GM12892 (cell line): ENCODE measurements around the gene TMEM178B.

Experiments used
- DNase-seq: peaks from one replicate; pipeline ENCODE4 v3.0.0; 2011; ENCODE audit not compliant: insufficient read length
- FAIRE-seq: peaks from 2 replicates; lab custom pipeline; 2011; peaks lifted over from hg19 to GRCh38; lab: Jason Lieb, UNC
- POLR2A ChIP-seq: IDR thresholded peaks from 2 replicates; pipeline ENCODE4 v1.6.1; 2011; ENCODE audit warnings: low read depth, low read length, control low read depth
- POLR2AphosphoS5 ChIP-seq: IDR thresholded peaks from 2 replicates; pipeline ENCODE4 v1.6.1; 2011; ENCODE audit warnings: low read depth, low read length, control low read depth
- TAF1 ChIP-seq: IDR thresholded peaks from 2 replicates; pipeline ENCODE4 v1.6.1; 2011; ENCODE audit warnings: low read depth, mild to moderate bottlenecking, control low read depth, low read length, borderline replicate concordance

Gene TMEM178B

DNA sequence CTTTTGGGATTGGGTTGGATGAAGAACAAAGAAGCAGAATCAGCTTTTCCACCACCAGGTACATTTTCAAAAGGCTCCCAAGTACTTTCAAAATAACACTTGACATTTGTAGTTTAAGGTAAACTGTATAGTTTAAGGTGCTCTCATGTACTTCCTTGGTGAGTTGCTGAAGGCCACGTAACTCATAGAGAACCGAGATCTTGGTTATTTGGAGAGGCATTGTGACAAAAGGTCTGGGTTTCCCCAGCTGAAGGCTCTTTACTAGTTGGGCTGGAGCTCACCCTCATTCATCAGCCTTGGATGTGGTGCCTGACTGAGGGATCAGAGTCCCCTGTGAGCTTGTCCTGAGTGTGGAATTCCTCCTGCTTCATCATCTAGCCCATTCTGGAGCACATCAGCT is 191.8 kb downstream of the TMEM178B start:
- FAIRE-seq (no peak), DNase-seq (no peak)
- TF ChIP-seq TAF1 (no peak), POLR2AphosphoS5 (no peak), POLR2A (no peak)

GRCh38 chr7:141268614-141269013 is 194.8 kb downstream of the TMEM178B start:
- TF ChIP-seq POLR2A (no peak), POLR2AphosphoS5 (no peak), TAF1 (no peak)
- DNase-seq (no peak), FAIRE-seq (no peak)

DNA sequence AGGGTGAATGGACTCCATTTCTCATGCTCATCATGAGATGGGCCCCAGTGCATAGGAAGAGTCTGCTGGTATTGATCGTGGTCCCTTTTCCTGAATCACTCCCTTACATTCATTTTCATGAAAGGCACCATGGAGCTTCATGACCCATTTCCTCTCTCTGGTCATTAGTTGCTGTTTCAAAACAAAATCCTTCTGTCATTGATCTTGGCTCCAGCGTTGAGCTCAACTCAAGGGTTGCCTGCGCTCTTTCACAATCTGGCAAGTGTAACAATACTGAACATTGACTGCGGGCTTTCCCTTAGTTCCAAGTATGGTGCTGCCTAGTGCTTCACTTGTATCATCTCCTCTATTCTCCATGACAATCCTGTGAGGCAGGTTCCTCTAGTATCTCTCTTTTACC is 197.6 kb downstream of the TMEM178B start:
- TF ChIP-seq TAF1 (no peak), POLR2A (no peak), POLR2AphosphoS5 (no peak)
- no peak for FAIRE-seq
- no peak for DNase-seq

DNA sequence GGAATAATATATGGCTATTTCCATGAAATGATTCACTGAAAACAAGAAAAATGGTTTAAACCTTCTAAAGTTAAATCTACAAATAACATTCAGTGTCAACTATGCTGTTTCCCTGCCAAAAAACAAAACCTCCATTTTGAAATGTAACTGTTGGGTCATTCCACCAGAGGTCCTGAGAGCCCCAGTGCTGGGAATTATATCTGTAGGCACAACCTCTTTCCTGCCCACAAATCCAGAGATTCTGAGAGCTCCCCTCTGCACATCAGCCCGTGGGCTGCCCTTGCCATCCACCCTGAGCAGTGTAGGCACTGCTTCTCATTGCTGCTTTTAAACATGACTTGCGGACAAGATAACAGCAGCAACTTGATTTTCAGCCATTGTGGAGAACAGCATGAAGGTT is 198.6 kb downstream of the TMEM178B start:
- TF ChIP-seq POLR2AphosphoS5 = no peak
- TF ChIP-seq POLR2A = no peak
- no peak for TF ChIP-seq TAF1
- DNase-seq (no peak), FAIRE-seq (no peak)

- TF ChIP-seq TAF1 = no peak
- TF ChIP-seq POLR2AphosphoS5 = no peak
- no peak for TF ChIP-seq POLR2A
- FAIRE-seq = no peak
- no peak for DNase-seq
Observed at GRCh38 chr7:141275350-141275749, 201.5 kb downstream of the TMEM178B start.

- no peak for TF ChIP-seq POLR2A
- no peak for TF ChIP-seq POLR2AphosphoS5
- TF ChIP-seq TAF1 = no peak
- FAIRE-seq (no peak), DNase-seq (no peak)
Observed at GRCh38 chr7:141276031-141276430, 202.2 kb downstream of the TMEM178B start.

GRCh38 chr7:141280100-141280499 is 206.2 kb downstream of the TMEM178B start:
- TF ChIP-seq POLR2AphosphoS5 (no peak), TAF1 (no peak), POLR2A (no peak)
- DNase-seq (no peak), FAIRE-seq (no peak)

GRCh38 chr7:141281311-141281710 is 207.4 kb downstream of the TMEM178B start:
- TF ChIP-seq TAF1 (no peak), POLR2AphosphoS5 (no peak), POLR2A (no peak)
- DNase-seq = no peak
- no peak for FAIRE-seq

- no peak for DNase-seq
- no peak for TF ChIP-seq POLR2AphosphoS5
- TF ChIP-seq TAF1 = no peak
- no peak for TF ChIP-seq POLR2A
- no peak for FAIRE-seq
Observed at GRCh38 chr7:141286522-141286921, 212.7 kb downstream of the TMEM178B start.

DNA sequence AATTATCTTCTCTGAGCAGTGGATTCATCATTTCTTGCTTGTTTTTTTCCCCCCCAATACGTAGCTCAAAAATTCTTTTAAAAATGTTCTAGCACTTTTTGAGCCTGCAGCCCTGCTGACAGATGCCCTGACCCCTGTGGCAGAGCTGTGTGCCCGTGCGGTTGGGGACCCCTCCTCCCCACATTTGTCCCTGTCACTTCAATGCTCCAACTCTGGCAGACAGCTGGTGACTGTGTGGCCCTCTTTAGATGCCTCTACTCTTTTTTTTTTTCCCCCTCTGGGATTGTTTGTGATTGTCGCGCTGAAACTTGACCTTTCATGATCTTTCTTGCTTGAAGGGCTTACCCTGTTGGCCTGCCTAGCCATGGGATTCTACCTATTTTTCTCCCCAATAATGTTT is 214.1 kb downstream of the TMEM178B start:
- FAIRE-seq (no peak), DNase-seq (no peak)
- TF ChIP-seq POLR2AphosphoS5 = no peak
- no peak for TF ChIP-seq POLR2A
- no peak for TF ChIP-seq TAF1

DNA sequence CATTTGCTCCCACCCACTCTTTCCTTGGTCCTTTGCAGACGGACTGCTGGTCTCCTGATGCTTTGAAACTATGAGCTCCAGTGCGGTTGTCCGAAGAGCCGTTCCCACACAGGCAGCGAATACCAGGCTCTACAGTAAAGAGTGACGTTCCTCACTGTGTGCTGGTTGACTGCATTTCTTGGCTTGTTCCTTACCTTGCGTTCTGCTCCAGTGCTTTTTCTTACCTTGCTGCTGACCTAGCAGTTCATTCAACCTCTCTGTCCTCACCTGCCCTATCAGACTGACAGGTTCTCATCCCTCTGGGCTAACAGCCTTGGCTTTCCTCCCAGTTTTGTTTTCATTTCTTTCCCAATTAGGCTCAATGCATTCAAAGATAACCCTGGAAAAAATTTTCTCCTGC is 214.8 kb downstream of the TMEM178B start:
- TF ChIP-seq POLR2AphosphoS5 (no peak), POLR2A (no peak), TAF1 (no peak)

GRCh38 chr7:141290365-141290764 is 216.5 kb downstream of the TMEM178B start:
- TF ChIP-seq TAF1 = no peak
- no peak for TF ChIP-seq POLR2A
- TF ChIP-seq POLR2AphosphoS5 = no peak
- DNase-seq = no peak
- no peak for FAIRE-seq

More for the DNA sequence above, 214.8 kb downstream of the TMEM178B start:
- FAIRE-seq (no peak), DNase-seq (no peak)

DNA sequence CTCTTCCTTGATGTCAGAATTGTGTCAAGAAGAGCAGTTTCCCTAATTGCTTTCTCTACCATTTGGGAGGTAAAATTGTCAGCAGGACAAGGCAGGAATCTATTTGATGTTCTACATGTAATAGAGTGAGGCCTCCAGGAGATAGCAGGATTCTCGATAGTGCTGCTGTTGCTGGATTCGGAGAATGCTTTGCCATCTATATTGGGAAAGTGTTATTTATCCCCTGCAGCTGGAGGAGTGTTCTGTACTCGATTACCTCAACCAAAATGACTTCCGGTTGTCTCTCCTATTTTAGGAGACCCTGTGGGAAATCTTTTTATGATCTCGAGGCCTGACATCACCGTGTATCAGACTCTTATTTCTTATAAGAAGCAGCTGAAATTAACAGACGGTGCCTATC is 217.1 kb downstream of the TMEM178B start:
- FAIRE-seq (no peak), DNase-seq (no peak)
- TF ChIP-seq POLR2AphosphoS5 (no peak), TAF1 (no peak), POLR2A (no peak)
